PC-3 (cell line): ENCODE results near the gene CCN6.

Source experiments
- CTCF ChIP-seq: fragments of 300-600 bp; sonication (generic); conservative IDR thresholded peaks from 2 replicates; pipeline ENCODE4 v1.5.1; 2017; ENCODE audit warnings: antibody characterized with exemption, low read depth, mild to moderate bottlenecking, low read length
- EZH2phosphoT487 ChIP-seq: fragments of 300-600 bp; sonication (generic); IDR thresholded peaks from 2 replicates; pipeline ENCODE4 v1.6.1; 2018; ENCODE audit warnings: mild to moderate bottlenecking, antibody characterized with exemption, low read length, borderline replicate concordance

- TF ChIP-seq CTCF (no peak), EZH2phosphoT487 (no peak)
These were observed 38.2 kb upstream of the CCN6 start for GRCh38 chr6:112015725-112016124.
